GM19099 (cell line): ENCODE data around the gene ADSL.

Experiments
- POLR2A ChIP-seq: IDR thresholded peaks from 3 replicates; pipeline ENCODE4 v1.6.1; 2011; ENCODE audit warnings: low read depth; ENCODE audit not compliant: insufficient read length; ENCODE audit errors: extremely low read depth

ADSL gene

GRCh38 chr22:40340044-40340443 is 6.3 kb upstream of the ADSL start:
- no peak for TF ChIP-seq POLR2A

- no peak for TF ChIP-seq POLR2A
Measured at GRCh38 chr22:40341604-40342003, 4.7 kb upstream of the ADSL start.

- TF ChIP-seq POLR2A, result no peak
Measured at GRCh38 chr22:40342521-40342920, 3.8 kb upstream of the ADSL start.

GRCh38 chr22:40345271-40345670 is 1.0 kb upstream of the ADSL start:
- TF ChIP-seq POLR2A, result no peak

GRCh38 chr22:40345815-40346184 is 500 bp upstream of the ADSL start:
- no peak for TF ChIP-seq POLR2A

- no peak for TF ChIP-seq POLR2A
Measured at GRCh38 chr22:40347300-40347699, 1.0 kb downstream of the ADSL start.

GRCh38 chr22:40348025-40348658 is 1.8 kb downstream of the ADSL start:
- TF ChIP-seq POLR2A, result no peak

GRCh38 chr22:40352763-40353162 is 6.5 kb downstream of the ADSL start:
- no peak for TF ChIP-seq POLR2A

GRCh38 chr22:40361100-40361499 is 14.8 kb downstream of the ADSL start:
- TF ChIP-seq POLR2A, result no peak

GRCh38 chr22:40363059-40363458 is 16.8 kb downstream of the ADSL start:
- no peak for TF ChIP-seq POLR2A

- TF ChIP-seq POLR2A, result no peak
Measured at GRCh38 chr22:40364431-40364830, 18.1 kb downstream of the ADSL start.

- no peak for TF ChIP-seq POLR2A
Measured at GRCh38 chr22:40366068-40366467, 19.8 kb downstream of the ADSL start.

GRCh38 chr22:40367342-40367741 is 21.0 kb downstream of the ADSL start:
- TF ChIP-seq POLR2A, result no peak

GRCh38 chr22:40368016-40368415 is 21.7 kb downstream of the ADSL start:
- no peak for TF ChIP-seq POLR2A

GRCh38 chr22:40368836-40369235 is 22.5 kb downstream of the ADSL start:
- TF ChIP-seq POLR2A, result no peak

- TF ChIP-seq POLR2A, result no peak
Measured at GRCh38 chr22:40374567-40374966, 28.3 kb downstream of the ADSL start.

GRCh38 chr22:40376149-40376548 is 29.8 kb downstream of the ADSL start:
- no peak for TF ChIP-seq POLR2A

- no peak for TF ChIP-seq POLR2A
Measured at GRCh38 chr22:40377931-40378330, 31.6 kb downstream of the ADSL start.

GRCh38 chr22:40381461-40381860 is 35.2 kb downstream of the ADSL start:
- TF ChIP-seq POLR2A, result no peak
